Activated naive CD4-positive, alpha-beta T cell treated with anti-CD3 and anti-CD28 coated beads for 36 hours (primary cell): Measurements from ENCODE around the gene PPP1R9B. TPM values are rescaled to one million over a fixed set of nuclear protein-coding genes. Genes with fewer than 3 reads are reported as not detected.

Source experiments
- CTCF ChIA-PET: fragments of 350-600 bp; sonication (Branson Sonifier 250); formaldehyde crosslinking; loops from one replicate; lab custom pipeline; 2021; ENCODE audit warnings: antibody characterized with exemption; lab: Charles Lee
- DNase-seq: peaks from one replicate; pipeline ENCODE4 v3.0.0-alpha.2; 2020
- H3K27ac Mint-ChIP-seq: one replicate; pipeline ENCODE4 v1.8.0; 2021; ENCODE audit warnings: mild to moderate bottlenecking, mixed read lengths
- H3K27me3 Mint-ChIP-seq: one replicate; pipeline ENCODE4 v1.8.0; 2021; ENCODE audit warnings: low read depth, mixed read lengths
- H3K36me3 Mint-ChIP-seq: one replicate; pipeline ENCODE4 v1.8.0; 2021; ENCODE audit warnings: low read depth, mixed read lengths
- H3K4me1 Mint-ChIP-seq: one replicate; pipeline ENCODE4 v1.8.0; 2021; ENCODE audit warnings: low read depth, mixed read lengths
- H3K4me3 Mint-ChIP-seq: one replicate; pipeline ENCODE4 v1.8.0; 2021; ENCODE audit warnings: mild to moderate bottlenecking, moderate library complexity, mixed read lengths
- H3K9me3 Mint-ChIP-seq: one replicate; pipeline ENCODE4 v1.8.0; 2021; ENCODE audit warnings: mixed read lengths
- intact Hi-C: fragments of 100-400 bp; cut with micrococcal nuclease; formaldehyde crosslinking; loops from one replicate; pipeline ENCODE4 v1.15.1; 2023
- total RNA-seq, 2 experiments: library from RNA; stranded (reverse); gene quantifications; one replicate each; pipeline ENCODE4 v1.2.3, GENCODE V29; 2021

PPP1R9B gene
- total RNA-seq, 2 experiments from 2014 or later = 67.7 TPM

GRCh38 chr17:50094753-50095619, 55.5 kb downstream of the PPP1R9B start, which contains the start of gene PDK2:
Gene PDK2, plus strand, starts transcription at chr17:50095351. Its CDS starts 85 bp downstream, at chr17:50095436.
- intact Hi-C loops = loop anchor here (1.0 to 2.0 kb wide), 7 partner anchors 39 to 202 kb away; partner anchors contain the start of gene ITGA3
- no peaks in the 10 kb centered on the region for H3K27me3 Mint-ChIP-seq

GRCh38 chr17:50094243-50094752, 56.2 kb downstream of the PPP1R9B start:
- CTCF ChIA-PET = interaction anchor here (0.5 to 5.6 kb wide), 56 partner anchors 9 to 542 kb away, joined by 3 to 84 read pairs (median 5); partner anchors contain the start of genes ITGA3, LRRC59, PPP1R9B and SAMD14
- peak overlapping the region; percentile 90 for H3K27ac Mint-ChIP-seq
- H3K4me3 Mint-ChIP-seq = peak overlapping the region; percentile 82
- intact Hi-C loops = loop anchor here (1.0 to 2.0 kb wide), 4 partner anchors 67 to 203 kb away; no protein-coding TSS in a partner anchor
- H3K36me3 Mint-ChIP-seq = no peaks in the 10 kb centered on the region
- DNase-seq = peak; percentile 96
- H3K9me3 Mint-ChIP-seq = no peaks in the 10 kb centered on the region
- no peaks in the 10 kb centered on the region for H3K27me3 Mint-ChIP-seq
- H3K4me1 Mint-ChIP-seq = peaks cover 16% of the 10 kb centered on the region

More at GRCh38 chr17:50094753-50095619, 55.5 kb downstream of the PPP1R9B start, which contains the start of gene PDK2:
- H3K4me3 Mint-ChIP-seq = peak within 1 kb of the TSS; percentile 82
- no peaks in the 10 kb centered on the region for H3K36me3 Mint-ChIP-seq
- peaks cover 16% of the 10 kb centered on the region for H3K4me1 Mint-ChIP-seq
- CTCF ChIA-PET = interaction anchor here (0.5 to 5.6 kb wide), 52 partner anchors 8 to 321 kb away, joined by 3 to 84 read pairs (median 6); partner anchors contain the start of genes ITGA3, LRRC59, PPP1R9B and SAMD14
- peak within 1 kb of the TSS; percentile 90 for H3K27ac Mint-ChIP-seq
- DNase-seq = peak; percentile 95
- no peaks in the 10 kb centered on the region for H3K9me3 Mint-ChIP-seq

- DNase-seq = no peak
- CTCF ChIA-PET = interaction anchor here (0.5 to 5.6 kb wide), 48 partner anchors 9 to 542 kb away, joined by 3 to 84 read pairs (median 6); partner anchors contain the start of genes ITGA3, LRRC59, PPP1R9B and SAMD14
- no peaks in the 10 kb centered on the region for H3K9me3 Mint-ChIP-seq
- intact Hi-C loops = loop anchor here (1.0 to 2.0 kb wide), 4 partner anchors 67 to 203 kb away; no protein-coding TSS in a partner anchor
- peaks cover 16% of the 10 kb centered on the region for H3K4me1 Mint-ChIP-seq
- no peak overlapping the region for H3K27ac Mint-ChIP-seq
- H3K27me3 Mint-ChIP-seq = no peaks in the 10 kb centered on the region
- H3K4me3 Mint-ChIP-seq = no peak overlapping the region
- no peaks in the 10 kb centered on the region for H3K36me3 Mint-ChIP-seq
Observed at GRCh38 chr17:50093807-50094206, 56.7 kb downstream of the PPP1R9B start.

- CTCF ChIA-PET = interaction anchor here (0.8 to 5.6 kb wide), 22 partner anchors 9 to 303 kb away, joined by 3 to 84 read pairs (median 10); partner anchors contain the start of genes ITGA3, PPP1R9B and TMEM92
- DNase-seq = no peak
- H3K27me3 Mint-ChIP-seq = no peaks in the 10 kb centered on the region
- intact Hi-C loops = no loop called here
- no peaks in the 10 kb centered on the region for H3K9me3 Mint-ChIP-seq
- no peak overlapping the region for H3K4me3 Mint-ChIP-seq
- H3K36me3 Mint-ChIP-seq = no peaks in the 10 kb centered on the region
- H3K27ac Mint-ChIP-seq = no peak overlapping the region
- H3K4me1 Mint-ChIP-seq = peaks cover 16% of the 10 kb centered on the region
Observed at GRCh38 chr17:50093246-50093645, 57.2 kb downstream of the PPP1R9B start.

- intact Hi-C loops = no loop called here
- peaks cover 16% of the 10 kb centered on the region for H3K4me1 Mint-ChIP-seq
- H3K27me3 Mint-ChIP-seq = no peaks in the 10 kb centered on the region
- H3K9me3 Mint-ChIP-seq = no peaks in the 10 kb centered on the region
- CTCF ChIA-PET = interaction anchor here (0.7 to 5.6 kb wide), 11 partner anchors 10 to 355 kb away, joined by 3 to 84 read pairs (median 4); partner anchors contain the start of gene ITGA3
- H3K4me3 Mint-ChIP-seq = no peak overlapping the region
- DNase-seq = no peak
- no peak overlapping the region for H3K27ac Mint-ChIP-seq
- no peaks in the 10 kb centered on the region for H3K36me3 Mint-ChIP-seq
Observed at GRCh38 chr17:50091918-50092285, 58.6 kb downstream of the PPP1R9B start.

- H3K4me1 Mint-ChIP-seq = peaks cover 11% of the 10 kb centered on the region
- intact Hi-C loops = no loop called here
- H3K27me3 Mint-ChIP-seq = no peaks in the 10 kb centered on the region
- H3K27ac Mint-ChIP-seq = no peak overlapping the region
- no peaks in the 10 kb centered on the region for H3K9me3 Mint-ChIP-seq
- no peaks in the 10 kb centered on the region for H3K36me3 Mint-ChIP-seq
- no peak for DNase-seq
- no peak overlapping the region for H3K4me3 Mint-ChIP-seq
- CTCF ChIA-PET = interaction anchor here (0.8 to 5.6 kb wide), 8 partner anchors 10 to 206 kb away, joined by 3 to 84 read pairs (median 6); partner anchors contain the start of gene ITGA3
Observed at GRCh38 chr17:50090971-50091917, 59.2 kb downstream of the PPP1R9B start.

GRCh38 chr17:50090071-50090470, 60.4 kb downstream of the PPP1R9B start:
- H3K9me3 Mint-ChIP-seq = no peaks in the 10 kb centered on the region
- DNase-seq = no peak
- H3K27me3 Mint-ChIP-seq = no peaks in the 10 kb centered on the region
- no peaks in the 10 kb centered on the region for H3K36me3 Mint-ChIP-seq
- CTCF ChIA-PET = interaction anchor here (5.6 kb wide), 1 partner anchor 61 kb away, joined by 84 read pairs; no protein-coding TSS in a partner anchor
- peaks cover 2% of the 10 kb centered on the region for H3K4me1 Mint-ChIP-seq
- no peak overlapping the region for H3K27ac Mint-ChIP-seq
- intact Hi-C loops = no loop called here
- no peak overlapping the region for H3K4me3 Mint-ChIP-seq

- Mint-ChIP-seq H3K27me3 (no peaks in the 10 kb centered on the region), H3K4me1 (no peaks in the 10 kb centered on the region), H3K27ac (no peak overlapping the region), H3K9me3 (no peaks in the 10 kb centered on the region), H3K36me3 (no peaks in the 10 kb centered on the region), H3K4me3 (no peak overlapping the region)
- DNase-seq = no peak
- CTCF ChIA-PET = interaction anchor here (2.6 to 5.6 kb wide), 2 partner anchors 11 to 60 kb away, joined by 12 to 84 read pairs; no protein-coding TSS in a partner anchor
- intact Hi-C loops = loop anchor here (5.0 kb wide), 1 partner anchor 137 kb away; no protein-coding TSS in a partner anchor
Observed at GRCh38 chr17:50088952-50089825, 61.3 kb downstream of the PPP1R9B start.

GRCh38 chr17:50087912-50088405, 62.5 kb downstream of the PPP1R9B start:
- no peak overlapping the region for H3K27ac Mint-ChIP-seq
- CTCF ChIA-PET = interaction anchor here (0.6 to 2.7 kb wide), 32 partner anchors 9 to 148 kb away, joined by 3 to 92 read pairs (median 5); partner anchors contain the start of gene ITGA3
- no peak for DNase-seq
- H3K4me1 Mint-ChIP-seq = no peaks in the 10 kb centered on the region
- intact Hi-C loops = loop anchor here (1.0 to 5.0 kb wide), 5 partner anchors 33 to 521 kb away; no protein-coding TSS in a partner anchor
- no peaks in the 10 kb centered on the region for H3K9me3 Mint-ChIP-seq
- H3K4me3 Mint-ChIP-seq = no peak overlapping the region
- H3K36me3 Mint-ChIP-seq = no peaks in the 10 kb centered on the region
- no peaks in the 10 kb centered on the region for H3K27me3 Mint-ChIP-seq

- Mint-ChIP-seq H3K4me1 (no peaks in the 10 kb centered on the region), H3K9me3 (no peaks in the 10 kb centered on the region), H3K27ac (no peak overlapping the region), H3K4me3 (no peak overlapping the region), H3K27me3 (no peaks in the 10 kb centered on the region), H3K36me3 (no peaks in the 10 kb centered on the region)
- peak; percentile 85 for DNase-seq
- CTCF ChIA-PET = interaction anchor here (0.5 to 2.7 kb wide), 39 partner anchors 9 to 804 kb away, joined by 3 to 92 read pairs (median 4); partner anchors contain the start of gene ITGA3
- intact Hi-C loops = loop anchor here (1.0 to 5.0 kb wide), 5 partner anchors 32 to 520 kb away; no protein-coding TSS in a partner anchor
Observed at GRCh38 chr17:50087246-50087911, 63.1 kb downstream of the PPP1R9B start.
